Neural cell (in vitro differentiated cells): ENCODE results near the gene CLCN5. TPM values are rescaled to one million over a fixed set of nuclear protein-coding genes. Genes with fewer than 3 reads are reported as not detected.

Experiments used
- H2AFZ ChIP-seq: fragments of 200-600, 300-800 bp; sonication (generic), shearing (Covaris generic); 2 replicates; pipeline ENCODE4 v1.6.0; 2014; ENCODE audit warnings: low read depth, mild to moderate bottlenecking, antibody characterized with exemption, low read length, moderate library complexity
- H3F3A ChIP-seq: fragments of 200-600 bp; shearing (Covaris generic); 2 replicates; pipeline ENCODE4 v1.6.1; 2016; ENCODE audit warnings: mild to moderate bottlenecking, moderate library complexity, mixed read lengths, antibody characterized with exemption, low read length; ENCODE audit not compliant: insufficient read depth, poor library complexity, severe bottlenecking
- H3K27ac ChIP-seq: fragments of 200-600, 300-800 bp; sonication (generic), shearing (Covaris generic); 2 replicates; pipeline ENCODE4 v1.5.1; 2014; ENCODE audit warnings: mild to moderate bottlenecking, low read length, moderate library complexity
- H3K27me3 ChIP-seq: fragments of 300-800, 200-600 bp; sonication (generic), shearing (Covaris generic); 2 replicates; pipeline ENCODE4 v1.6.0; 2014; ENCODE audit warnings: mild to moderate bottlenecking, low read depth, low read length, moderate library complexity; ENCODE audit not compliant: insufficient read depth
- H3K36me3 ChIP-seq: fragments of 300-800, 200-600 bp; sonication (generic), shearing (Covaris generic); 2 replicates; pipeline ENCODE4 v1.5.1; 2014; ENCODE audit warnings: mild to moderate bottlenecking, antibody characterized with exemption, low read length, moderate library complexity; ENCODE audit not compliant: insufficient read depth
- H3K4me2 ChIP-seq: fragments of 300-800, 200-600 bp; sonication (generic), shearing (Covaris generic); 2 replicates; pipeline ENCODE4 v1.6.0; 2014; ENCODE audit warnings: mild to moderate bottlenecking, low read length
- H3K4me3 ChIP-seq: fragments of 300-800, 200-600 bp; sonication (generic), shearing (Covaris generic); 2 replicates; pipeline ENCODE4 v1.5.1; 2014; ENCODE audit warnings: mild to moderate bottlenecking, low read length, moderate library complexity
- H3K79me2 ChIP-seq: fragments of 200-600 bp; shearing (Covaris generic); replicated peaks from 2 replicates; pipeline ENCODE4 v1.6.0; 2014; ENCODE audit warnings: mild to moderate bottlenecking, low read length, moderate library complexity; ENCODE audit not compliant: insufficient read depth
- H3K9ac ChIP-seq: fragments of 300-800, 200-600 bp; sonication (generic), shearing (Covaris generic); 2 replicates; pipeline ENCODE4 v1.6.1; 2016; ENCODE audit warnings: mild to moderate bottlenecking, low read length, mixed read lengths
- H3K9me2 ChIP-seq: fragments of 200-600 bp; shearing (Covaris generic); 2 replicates; pipeline ENCODE4 v1.6.1; 2016; ENCODE audit warnings: mild to moderate bottlenecking, low read length, mixed read lengths; ENCODE audit not compliant: insufficient read depth
- H3K9me3 ChIP-seq: fragments of 200-600, 300-800 bp; sonication (generic), shearing (Covaris generic); 2 replicates; pipeline ENCODE4 v1.6.1; 2016; ENCODE audit warnings: mild to moderate bottlenecking, mixed run types, low read length, moderate library complexity, mixed read lengths
- H4K20me1 ChIP-seq: fragments of 200-600 bp; shearing (Covaris generic); 2 replicates; pipeline ENCODE4 v1.6.1; 2016; ENCODE audit warnings: mild to moderate bottlenecking, mixed run types; ENCODE audit not compliant: insufficient read depth
- EP300 ChIP-seq: fragments of 450-650 bp; conservative IDR thresholded peaks from 2 replicates; pipeline ENCODE4 v1.6.1; 2014; ENCODE audit warnings: antibody characterized with exemption, mild to moderate bottlenecking, moderate library complexity; ENCODE audit not compliant: poor library complexity, severe bottlenecking
- EZH2 ChIP-seq: fragments of 200-600, 300-800 bp; shearing (Covaris generic), sonication (generic); IDR thresholded peaks from 2 replicates; pipeline ENCODE4 v1.6.1; 2014; ENCODE audit warnings: antibody characterized with exemption, low read length, borderline replicate concordance, mild to moderate bottlenecking; ENCODE audit not compliant: insufficient read depth, poor library complexity, severe bottlenecking
- MXI1 ChIP-seq: fragments of 450-650 bp; conservative IDR thresholded peaks from 2 replicates; pipeline ENCODE4 v1.6.1; 2014; ENCODE audit warnings: antibody characterized with exemption, mild to moderate bottlenecking; ENCODE audit not compliant: poor library complexity, severe bottlenecking
- POLR2AphosphoS5 ChIP-seq: IDR thresholded peaks from 2 replicates; pipeline ENCODE4 v1.6.1; 2012
- RAD21 ChIP-seq: fragments of 450-650 bp; conservative IDR thresholded peaks from 2 replicates; pipeline ENCODE4 v1.6.1; 2014; ENCODE audit warnings: antibody characterized with exemption, mild to moderate bottlenecking, moderate library complexity
- SMC3 ChIP-seq: fragments of 450-650 bp; conservative IDR thresholded peaks from 2 replicates; pipeline ENCODE4 v1.6.1; 2014; ENCODE audit warnings: antibody characterized with exemption, mild to moderate bottlenecking, moderate library complexity; ENCODE audit not compliant: poor library complexity
- TAF1 ChIP-seq: IDR thresholded peaks from 2 replicates; pipeline ENCODE4 v1.6.1; 2012; ENCODE audit warnings: low read depth
- polyA plus RNA-seq: library from polyadenylated mRNA; depleted of rRNA; stranded (reverse); fragments of >200 nt; gene quantifications from 2 replicates; pipeline ENCODE4 v1.2.3, GENCODE V29; 2014
- TF ChIP-seq, protein P1 (sequence below): IDR thresholded peaks from 2 replicates; pipeline ENCODE4 v1.6.1; 2012; ENCODE audit warnings: borderline replicate concordance
- TF ChIP-seq, protein P2 (sequence below): fragments of 450-650 bp; IDR thresholded peaks from 2 replicates; pipeline ENCODE4 v1.5.1; 2014; ENCODE audit warnings: antibody characterized with exemption, mild to moderate bottlenecking, moderate library complexity; ENCODE audit not compliant: poor library complexity, severe bottlenecking

The CLCN5 gene
- polyA plus RNA-seq, 1 donor from 2014 or later = 13.1 TPM

DNA sequence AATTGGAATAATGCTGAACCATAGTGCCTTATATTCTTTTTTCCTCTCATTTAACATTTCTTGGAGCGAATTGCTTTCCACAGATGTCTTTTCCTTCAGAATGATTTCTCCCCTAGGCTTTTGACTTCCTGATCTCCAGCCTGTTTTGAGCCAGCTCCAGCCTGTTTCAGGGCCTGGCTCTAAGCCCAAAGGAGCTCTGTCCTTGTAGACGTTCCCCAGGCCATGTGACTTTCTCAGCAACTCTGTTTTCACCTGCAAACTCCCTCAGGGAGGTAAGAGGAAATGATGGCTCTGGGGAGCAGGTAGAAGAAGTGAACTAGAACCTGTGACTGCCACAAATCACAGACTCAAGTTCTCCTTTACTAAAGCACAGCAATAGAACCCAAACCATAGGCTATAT is 189.3 kb downstream of the CLCN5 start:
- Histone ChIP-seq H2AFZ (no peak overlapping the region), H3K4me3 (no peak overlapping the region), H3F3A (no peaks in the 10 kb centered on the region), H3K36me3 (no peaks in the 10 kb centered on the region), H3K9me3 (no peaks in the 10 kb centered on the region), H3K9me2 (no peaks in the 10 kb centered on the region), H3K4me2 (no peak overlapping the region), H3K79me2 (no peaks in the 10 kb centered on the region), H3K27ac (no peak overlapping the region), H4K20me1 (no peaks in the 10 kb centered on the region), H3K27me3 (no peaks in the 10 kb centered on the region), H3K9ac (no peak overlapping the region)
- TF ChIP-seq SMC3 (no peak), POLR2AphosphoS5 (no peak), TAF1 (no peak), MXI1 (no peak), RAD21 (no peak), EP300 (no peak), EZH2 (no peak)
- TF ChIP-seq, protein P1, sequence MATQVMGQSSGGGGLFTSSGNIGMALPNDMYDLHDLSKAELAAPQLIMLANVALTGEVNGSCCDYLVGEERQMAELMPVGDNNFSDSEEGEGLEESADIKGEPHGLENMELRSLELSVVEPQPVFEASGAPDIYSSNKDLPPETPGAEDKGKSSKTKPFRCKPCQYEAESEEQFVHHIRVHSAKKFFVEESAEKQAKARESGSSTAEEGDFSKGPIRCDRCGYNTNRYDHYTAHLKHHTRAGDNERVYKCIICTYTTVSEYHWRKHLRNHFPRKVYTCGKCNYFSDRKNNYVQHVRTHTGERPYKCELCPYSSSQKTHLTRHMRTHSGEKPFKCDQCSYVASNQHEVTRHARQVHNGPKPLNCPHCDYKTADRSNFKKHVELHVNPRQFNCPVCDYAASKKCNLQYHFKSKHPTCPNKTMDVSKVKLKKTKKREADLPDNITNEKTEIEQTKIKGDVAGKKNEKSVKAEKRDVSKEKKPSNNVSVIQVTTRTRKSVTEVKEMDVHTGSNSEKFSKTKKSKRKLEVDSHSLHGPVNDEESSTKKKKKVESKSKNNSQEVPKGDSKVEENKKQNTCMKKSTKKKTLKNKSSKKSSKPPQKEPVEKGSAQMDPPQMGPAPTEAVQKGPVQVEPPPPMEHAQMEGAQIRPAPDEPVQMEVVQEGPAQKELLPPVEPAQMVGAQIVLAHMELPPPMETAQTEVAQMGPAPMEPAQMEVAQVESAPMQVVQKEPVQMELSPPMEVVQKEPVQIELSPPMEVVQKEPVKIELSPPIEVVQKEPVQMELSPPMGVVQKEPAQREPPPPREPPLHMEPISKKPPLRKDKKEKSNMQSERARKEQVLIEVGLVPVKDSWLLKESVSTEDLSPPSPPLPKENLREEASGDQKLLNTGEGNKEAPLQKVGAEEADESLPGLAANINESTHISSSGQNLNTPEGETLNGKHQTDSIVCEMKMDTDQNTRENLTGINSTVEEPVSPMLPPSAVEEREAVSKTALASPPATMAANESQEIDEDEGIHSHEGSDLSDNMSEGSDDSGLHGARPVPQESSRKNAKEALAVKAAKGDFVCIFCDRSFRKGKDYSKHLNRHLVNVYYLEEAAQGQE = no peak
- TF ChIP-seq, protein P2, sequence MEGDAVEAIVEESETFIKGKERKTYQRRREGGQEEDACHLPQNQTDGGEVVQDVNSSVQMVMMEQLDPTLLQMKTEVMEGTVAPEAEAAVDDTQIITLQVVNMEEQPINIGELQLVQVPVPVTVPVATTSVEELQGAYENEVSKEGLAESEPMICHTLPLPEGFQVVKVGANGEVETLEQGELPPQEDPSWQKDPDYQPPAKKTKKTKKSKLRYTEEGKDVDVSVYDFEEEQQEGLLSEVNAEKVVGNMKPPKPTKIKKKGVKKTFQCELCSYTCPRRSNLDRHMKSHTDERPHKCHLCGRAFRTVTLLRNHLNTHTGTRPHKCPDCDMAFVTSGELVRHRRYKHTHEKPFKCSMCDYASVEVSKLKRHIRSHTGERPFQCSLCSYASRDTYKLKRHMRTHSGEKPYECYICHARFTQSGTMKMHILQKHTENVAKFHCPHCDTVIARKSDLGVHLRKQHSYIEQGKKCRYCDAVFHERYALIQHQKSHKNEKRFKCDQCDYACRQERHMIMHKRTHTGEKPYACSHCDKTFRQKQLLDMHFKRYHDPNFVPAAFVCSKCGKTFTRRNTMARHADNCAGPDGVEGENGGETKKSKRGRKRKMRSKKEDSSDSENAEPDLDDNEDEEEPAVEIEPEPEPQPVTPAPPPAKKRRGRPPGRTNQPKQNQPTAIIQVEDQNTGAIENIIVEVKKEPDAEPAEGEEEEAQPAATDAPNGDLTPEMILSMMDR = no peak

GRCh38 chrX:50114113-50114512 is 191.7 kb downstream of the CLCN5 start:
- Histone ChIP-seq H3K4me2 (no peak overlapping the region), H3K27me3 (no peaks in the 10 kb centered on the region), H3F3A (no peaks in the 10 kb centered on the region), H3K79me2 (no peaks in the 10 kb centered on the region), H3K9ac (no peak overlapping the region), H3K36me3 (no peaks in the 10 kb centered on the region), H2AFZ (no peak overlapping the region), H3K27ac (no peak overlapping the region), H3K9me2 (no peaks in the 10 kb centered on the region), H3K4me3 (no peak overlapping the region), H4K20me1 (no peaks in the 10 kb centered on the region), H3K9me3 (no peaks in the 10 kb centered on the region)
- TF ChIP-seq SMC3 (no peak), TAF1 (no peak), MXI1 (no peak), RAD21 (no peak), POLR2AphosphoS5 (no peak), EP300 (no peak)
- TF ChIP-seq, protein P2 = no peak
- TF ChIP-seq, protein P1 = no peak
